Coronary artery (tissue), 2 donors: ENCODE results near the gene FAM72D.
"Not testable (repeated sequence)": the region's sequence is repeated elsewhere in the genome, so short reads cannot be mapped to it uniquely, and the experiment has no call there.

Source experiments
- DNase-seq: peaks from one replicate; pipeline ENCODE4 v3.0.0-alpha.2; 2017; ENCODE audit warnings: low spot score
- H3K27ac ChIP-seq, 2 donors: fragments of 200-600 bp; sonication (generic); one replicate each; pipeline ENCODE4 v1.5.1; 2016 to 2019
- H3K4me3 ChIP-seq: fragments of 200-600 bp; sonication (generic); 2 replicates; pipeline ENCODE4 v1.5.1; 2016; ENCODE audit warnings: mild to moderate bottlenecking, moderate library complexity

FAM72D gene

DNA sequence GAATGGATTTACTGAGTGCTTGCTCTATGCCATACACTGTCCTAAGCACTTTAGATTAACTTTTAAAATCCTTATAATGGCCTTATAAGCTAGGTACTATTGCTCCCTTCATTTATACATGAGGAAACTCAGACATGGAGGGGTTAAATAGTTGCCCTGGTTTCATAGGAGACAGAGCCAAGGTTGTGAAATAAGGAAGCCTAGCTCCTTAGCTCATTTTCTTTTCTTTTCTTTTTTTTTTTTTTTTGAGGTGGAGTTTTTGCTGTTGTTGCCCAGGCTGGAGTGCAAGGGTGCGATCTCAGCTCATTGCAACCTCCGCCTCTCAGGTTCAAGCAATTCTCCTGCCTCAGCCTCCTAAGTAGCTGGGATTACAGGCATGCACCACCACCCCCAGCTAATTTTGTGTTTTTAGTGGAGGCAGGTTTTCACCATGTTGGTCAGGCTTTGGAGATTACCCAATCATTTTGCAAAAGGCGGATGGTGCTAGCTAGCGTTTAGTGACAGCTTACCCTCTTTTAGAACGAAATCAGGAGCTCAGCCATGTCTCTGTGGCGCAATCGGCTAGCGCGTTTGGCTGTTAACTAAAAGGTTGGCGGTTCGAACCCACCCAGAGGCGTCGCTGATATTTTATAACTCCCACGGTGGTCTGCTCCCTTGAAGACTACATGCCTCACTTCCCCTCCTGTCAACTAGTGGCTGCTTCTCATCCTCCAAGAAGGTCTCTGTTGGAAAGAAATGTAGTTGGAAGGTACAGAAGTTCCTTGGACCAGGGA is 33.1 kb downstream of the FAM72D start:
- H3K4me3 ChIP-seq: not testable (repeated sequence)
- peak overlapping the region in 1 of 2 donors; percentile 37 for H3K27ac ChIP-seq
- peak; percentile 19 for DNase-seq

DNA sequence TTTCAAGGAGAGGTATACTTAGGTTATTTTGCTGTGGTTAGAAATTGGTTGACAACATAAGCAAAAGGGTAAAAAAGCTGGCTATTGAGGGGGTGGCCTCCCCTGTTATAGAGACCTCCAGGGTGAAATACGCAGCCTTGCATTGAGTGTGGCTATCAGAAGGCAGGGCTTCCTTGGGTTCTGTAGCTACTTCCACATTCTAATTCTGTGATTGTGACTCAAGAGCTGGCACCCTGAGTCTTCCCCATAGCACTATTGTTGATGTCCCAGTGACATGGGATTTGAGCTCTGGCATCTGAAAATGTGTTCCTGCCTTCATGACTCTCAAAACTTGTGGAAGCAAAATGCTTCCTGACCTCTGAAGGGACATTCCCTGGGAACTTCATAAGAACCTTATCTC is 38.7 kb downstream of the FAM72D start:
- not testable (repeated sequence) for DNase-seq, H3K27ac ChIP-seq, H3K4me3 ChIP-seq

DNA sequence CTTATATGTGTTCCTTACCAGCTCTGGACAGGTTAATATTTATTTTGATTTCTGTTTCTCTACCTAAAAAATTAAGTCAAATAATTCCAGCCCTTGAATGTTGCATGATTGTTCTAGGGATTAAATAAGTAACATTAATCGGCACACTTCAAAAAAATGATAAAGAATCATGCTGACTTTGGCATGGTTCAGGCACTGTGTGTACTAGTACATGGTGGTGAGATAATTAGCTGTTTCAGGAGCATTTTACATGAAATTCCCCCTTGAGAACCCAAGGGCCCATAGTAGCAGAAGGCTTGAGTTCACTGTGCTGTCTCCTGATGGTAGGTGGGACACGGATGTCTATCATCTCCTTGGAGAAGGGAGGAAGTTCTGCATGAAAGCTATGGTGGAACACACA is 44.8 kb downstream of the FAM72D start:
- not testable (repeated sequence) for H3K27ac ChIP-seq, H3K4me3 ChIP-seq, DNase-seq

DNA sequence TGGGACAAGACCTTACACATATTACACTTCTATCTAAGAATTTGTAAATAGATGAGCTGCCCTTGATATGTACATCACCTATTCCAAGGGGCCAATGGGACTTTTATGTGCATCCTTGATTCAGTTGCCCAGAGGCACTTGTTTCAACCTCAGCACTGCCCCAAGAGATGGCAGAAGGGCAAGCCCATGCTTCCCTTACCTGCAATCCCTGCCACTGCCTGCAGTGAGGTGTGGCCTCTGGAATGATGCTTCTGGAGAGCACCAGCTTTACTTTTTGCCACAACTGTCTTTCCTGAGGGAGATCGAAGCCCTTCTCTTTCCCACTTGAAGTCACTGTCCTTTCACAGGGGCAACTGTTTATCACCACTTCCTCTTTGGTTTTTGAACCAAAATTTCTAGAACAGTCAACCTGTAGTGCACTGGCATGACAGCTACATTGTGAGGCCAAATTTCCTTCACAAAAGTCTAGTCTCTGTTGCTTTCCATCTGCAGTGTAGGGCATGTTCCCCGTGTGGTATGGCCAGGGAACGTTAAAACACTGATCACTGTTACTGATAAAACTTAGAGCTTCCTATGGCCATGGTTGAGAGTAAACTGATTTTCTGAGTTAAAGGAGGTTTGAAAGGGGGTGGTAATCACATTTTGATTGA is 48.6 kb downstream of the FAM72D start:
- not testable (repeated sequence) for H3K4me3 ChIP-seq, DNase-seq, H3K27ac ChIP-seq

DNA sequence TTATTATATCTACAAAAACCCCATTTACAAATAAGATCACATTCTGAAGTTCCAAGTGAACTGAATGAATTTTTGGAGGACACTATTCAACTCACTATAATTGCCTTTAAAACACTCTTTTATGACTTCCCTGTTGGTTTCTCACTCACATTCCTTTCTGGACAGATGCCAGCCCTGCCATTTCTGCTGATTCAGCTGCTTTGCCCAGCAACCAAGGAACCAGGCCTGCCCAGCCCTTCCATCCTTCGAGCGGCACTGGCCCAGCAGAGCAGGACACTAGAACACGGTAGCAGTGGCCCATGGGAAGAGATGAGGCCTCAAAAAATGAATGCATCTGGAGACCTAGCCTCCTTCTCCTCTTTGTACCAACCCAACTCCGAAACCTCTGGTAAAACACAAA is 50.5 kb downstream of the FAM72D start:
- DNase-seq, H3K27ac ChIP-seq, H3K4me3 ChIP-seq: not testable (repeated sequence)

DNA sequence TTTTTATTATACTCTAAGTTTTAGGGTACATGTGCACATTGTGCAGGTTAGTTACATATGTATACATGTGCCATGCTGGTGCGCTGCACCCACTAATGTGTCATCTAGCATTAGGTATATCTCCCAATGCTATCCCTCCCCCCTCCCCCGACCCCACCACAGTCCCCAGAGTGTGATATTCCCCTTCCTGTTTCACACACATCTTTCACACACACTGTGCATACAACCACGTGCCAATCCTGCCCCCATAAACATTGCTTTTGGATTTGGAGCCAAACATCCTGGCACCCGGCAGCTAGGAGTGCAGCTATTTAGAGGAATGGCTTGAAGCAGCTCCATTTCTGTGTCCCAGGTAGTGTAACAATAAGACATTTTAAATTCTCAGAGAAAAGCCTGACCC is 51.4 kb downstream of the FAM72D start:
- not testable (repeated sequence) for H3K27ac ChIP-seq, DNase-seq, H3K4me3 ChIP-seq

DNA sequence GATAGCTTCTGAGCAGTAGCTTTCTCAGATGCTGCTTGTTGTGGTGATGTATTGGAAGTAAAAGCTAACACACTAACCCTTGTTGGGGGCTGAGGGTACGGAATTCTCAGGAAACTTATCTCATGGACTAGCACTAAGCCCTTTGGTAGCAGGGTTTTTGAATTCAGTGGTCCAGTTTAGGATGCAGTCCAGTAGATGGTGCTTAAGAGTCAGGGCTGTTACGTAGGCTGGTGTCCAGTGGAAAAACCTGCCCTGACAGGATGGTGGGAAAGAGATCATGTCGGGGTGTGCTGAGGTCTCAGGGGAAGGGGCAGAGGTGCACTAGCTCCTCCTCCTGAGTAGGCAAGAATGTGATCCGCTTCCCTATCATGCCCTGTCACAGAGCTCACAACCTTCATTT is 59.6 kb downstream of the FAM72D start:
- not testable (repeated sequence) for DNase-seq, H3K4me3 ChIP-seq, H3K27ac ChIP-seq

DNA sequence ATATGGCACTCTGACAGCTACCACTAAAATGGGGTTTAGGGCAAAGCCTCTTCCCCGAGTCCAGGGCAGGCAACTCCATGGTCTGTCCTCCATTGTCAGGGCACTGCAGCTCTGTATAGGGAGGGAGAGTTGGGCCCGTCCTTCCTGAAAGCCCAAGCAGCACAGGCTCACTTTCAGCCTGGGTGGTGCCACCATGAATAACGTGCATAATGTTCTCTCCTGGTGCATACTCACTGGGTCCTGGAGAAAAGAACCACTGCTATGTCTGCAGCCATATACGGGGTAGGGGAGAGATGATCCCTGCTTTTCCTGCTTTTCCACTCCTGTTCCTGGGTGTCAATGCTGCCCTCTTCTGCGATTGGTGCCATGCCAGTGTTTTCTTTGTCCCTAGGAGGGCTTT is 60.1 kb downstream of the FAM72D start:
- not testable (repeated sequence) for H3K4me3 ChIP-seq, H3K27ac ChIP-seq, DNase-seq

DNA sequence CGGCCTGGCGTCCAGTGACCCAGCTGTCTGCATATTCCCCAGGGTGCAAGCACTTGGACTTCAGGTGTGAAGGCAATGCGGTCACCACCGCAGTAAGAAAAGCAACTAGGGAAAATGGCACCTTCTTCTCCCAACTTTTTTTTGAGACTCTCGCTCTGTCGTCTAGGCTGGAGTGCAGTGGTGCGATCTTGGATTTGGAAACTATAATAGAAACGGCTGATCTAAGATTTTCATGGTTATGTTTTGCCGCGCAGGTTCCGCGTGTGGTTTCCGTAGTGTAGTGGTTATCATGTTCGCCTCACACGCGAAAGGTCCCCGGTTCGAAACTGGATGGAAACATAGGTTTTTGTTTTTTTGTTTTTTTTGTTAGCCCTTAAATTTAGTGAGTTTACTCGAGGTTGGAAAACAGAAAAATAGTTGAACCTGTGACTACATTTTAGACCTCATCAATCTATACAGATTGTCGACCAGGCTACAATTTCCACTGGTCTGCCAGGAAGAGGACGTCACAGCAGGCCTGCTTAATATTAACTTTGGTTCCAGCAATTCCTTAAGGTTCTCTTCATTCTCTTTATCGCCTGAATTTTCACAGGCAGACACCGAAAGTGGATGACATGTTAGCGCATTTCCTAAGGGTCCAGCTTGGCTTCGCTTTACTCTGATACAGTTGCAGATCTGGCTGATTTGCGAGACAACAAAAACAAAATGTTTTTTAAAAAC is 61.3 kb downstream of the FAM72D start:
- H3K4me3 ChIP-seq, H3K27ac ChIP-seq, DNase-seq: not testable (repeated sequence)

DNA sequence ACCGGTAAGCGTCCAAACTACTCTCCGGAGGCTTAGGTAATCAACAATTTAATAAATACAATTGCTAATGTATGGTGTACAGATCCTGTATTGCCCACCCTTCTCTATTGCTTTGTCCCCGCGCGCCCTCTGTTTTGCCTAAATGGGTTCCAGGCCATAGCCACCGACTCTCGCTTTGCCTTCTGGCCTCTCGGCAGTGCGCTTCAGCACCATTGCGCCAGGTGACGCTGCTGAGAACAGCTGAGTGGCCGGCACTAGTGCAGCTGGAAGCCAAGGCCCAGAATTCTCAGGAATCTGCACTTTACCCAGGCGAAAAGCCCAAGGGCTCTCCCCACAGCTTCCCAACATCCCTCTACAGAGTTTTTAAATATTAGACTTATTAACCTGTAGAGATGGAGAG is 61.9 kb downstream of the FAM72D start:
- not testable (repeated sequence) for H3K27ac ChIP-seq, H3K4me3 ChIP-seq, DNase-seq

DNA sequence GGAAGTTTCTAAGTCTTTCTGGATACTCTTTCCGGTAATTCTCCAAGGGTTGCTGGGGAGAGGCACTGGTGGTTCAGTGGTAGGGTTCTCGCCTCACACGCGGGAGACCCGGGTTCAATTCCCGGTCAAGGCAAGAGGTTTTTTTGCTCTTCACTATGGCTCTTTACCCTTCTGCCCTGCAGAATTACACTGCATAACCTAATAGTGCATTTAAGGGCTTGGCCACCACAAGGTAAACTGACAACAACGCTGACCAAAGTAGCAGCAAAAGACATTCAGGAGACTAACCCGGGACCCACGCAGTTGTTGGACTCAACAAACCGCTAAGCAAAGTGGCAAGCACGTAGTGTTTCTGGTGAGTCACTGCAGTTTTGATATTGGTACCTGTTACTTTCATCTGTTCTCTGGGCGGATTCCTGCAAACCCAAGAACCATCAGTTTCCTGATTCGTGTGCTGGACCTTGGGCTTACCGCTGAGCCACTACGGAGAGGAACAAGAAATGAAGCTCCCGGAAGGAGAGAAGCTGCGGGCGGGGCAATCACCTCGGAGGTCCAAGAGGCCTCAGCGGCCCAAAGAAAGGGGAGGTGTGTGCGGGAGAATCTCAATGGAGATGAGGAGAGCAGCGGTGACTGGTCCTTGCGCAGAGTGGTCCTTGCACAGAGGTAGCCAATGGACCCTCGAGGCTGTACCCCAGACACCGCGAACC is 65.4 kb downstream of the FAM72D start:
- not testable (repeated sequence) for DNase-seq, H3K27ac ChIP-seq, H3K4me3 ChIP-seq
